H1 (cell line): ENCODE results near the gene IWS1. TPM values are rescaled to one million over a fixed set of nuclear protein-coding genes. Genes with fewer than 3 reads are reported as not detected.

Experiments
- CTCF ChIA-PET: fragments of 300-600 bp; sonication (Branson Sonifier 250); formaldehyde crosslinking; loops from one replicate; lab custom pipeline; 2021; ENCODE audit not compliant: partially characterized antibody; lab: Charles Lee
- POLR2A ChIA-PET: fragments of 300-600 bp; sonication (Branson Sonifier 250); formaldehyde crosslinking; loops from one replicate; lab custom pipeline; 2021; ENCODE audit warnings: inconsistent platforms; ENCODE audit not compliant: partially characterized antibody; lab: Charles Lee
- DNase-seq, 2 experiments: peaks; one replicate each; pipeline versions ENCODE4 v3.0.0 to v3.0.0-alpha.2; 2010 to 2022; ENCODE audit warnings: low spot score in 2 of 2, low read depth in 1 of 2, mixed read lengths in 1 of 2
- FAIRE-seq: peaks from 2 replicates; lab custom pipeline; 2011; peaks lifted over from hg19 to GRCh38; lab: Jason Lieb, UNC
- H2AFZ ChIP-seq: 2 replicates; pipeline ENCODE4 v1.8.1; 2012; ENCODE audit warnings: low read length, inconsistent platforms
- H2AK5ac ChIP-seq: 2 replicates; pipeline ENCODE4 v1.6.1; 2013; ENCODE audit warnings: low read depth, low read length
- H2BK120ac ChIP-seq: replicated peaks from 2 replicates; pipeline ENCODE3; 2013; ENCODE audit warnings: low read depth, low read length, inconsistent platforms
- H2BK12ac ChIP-seq: 2 replicates; pipeline ENCODE4 v1.6.1; 2013; ENCODE audit warnings: low read depth, low read length
- H2BK15ac ChIP-seq: 2 replicates; pipeline ENCODE4 v1.6.1; 2013; ENCODE audit warnings: low read length
- H2BK20ac ChIP-seq: 2 replicates; pipeline ENCODE4 v1.6.1; 2013; ENCODE audit warnings: low read length
- H2BK5ac ChIP-seq: 2 replicates; pipeline ENCODE4 v1.6.1; 2013; ENCODE audit warnings: low read depth, low read length
- H3K14ac ChIP-seq: 2 replicates; pipeline ENCODE4 v1.6.1; 2013; ENCODE audit warnings: inconsistent platforms; ENCODE audit not compliant: insufficient read length
- H3K18ac ChIP-seq: 2 replicates; pipeline ENCODE4 v1.6.1; 2013; ENCODE audit warnings: low read length; ENCODE audit errors: extremely low read depth
- H3K23ac ChIP-seq: 2 replicates; pipeline ENCODE4 v1.6.1; 2013; ENCODE audit warnings: inconsistent platforms; ENCODE audit not compliant: insufficient read length
- H3K23me2 ChIP-seq: 2 replicates; pipeline ENCODE4 v1.6.1; 2013; ENCODE audit warnings: low read depth, low read length
- H3K27ac ChIP-seq: 2 replicates; pipeline ENCODE4 v1.6.1; 2011; ENCODE audit warnings: low read depth, low read length, inconsistent platforms
- H3K27me3 ChIP-seq, 4 experiments: replicated peaks in 1 of 4; 1 replicate in 1 of 4; 2 replicates in 3 of 4; pipeline versions ENCODE4 v1.6.1 to v1.8.1; 2011 to 2013; ENCODE audit warnings: low read length in 3 of 4, mild to moderate bottlenecking in 3 of 4, inconsistent platforms in 2 of 4, mixed read lengths in 2 of 4, moderate library complexity in 1 of 4; ENCODE audit not compliant: control insufficient read depth in 3 of 4, insufficient read depth in 3 of 4; ENCODE audit errors: extremely low read depth in 1 of 4
- H3K36me3 ChIP-seq, 4 experiments: 2 replicates each; pipeline versions ENCODE4 v1.6.1 to v1.8.1; 2011 to 2013; ENCODE audit warnings: mild to moderate bottlenecking in 4 of 4, low read length in 3 of 4, moderate library complexity in 2 of 4, control low read depth in 1 of 4, inconsistent platforms in 1 of 4; ENCODE audit not compliant: insufficient read depth in 4 of 4, control insufficient read depth in 2 of 4
- H3K4ac ChIP-seq: replicated peaks from 2 replicates; pipeline ENCODE3; 2013; ENCODE audit warnings: low read length, low read depth, mixed read lengths, inconsistent platforms; ENCODE audit not compliant: insufficient read length
- H3K4me1 ChIP-seq, 4 experiments: replicated peaks in 1 of 4; 1 replicate in 1 of 4; 2 replicates in 3 of 4; pipeline versions ENCODE4 v1.6.1 to v1.8.1; 2011 to 2013; ENCODE audit warnings: low read length in 3 of 4, inconsistent platforms in 2 of 4, mixed read lengths in 1 of 4; ENCODE audit not compliant: insufficient read depth in 4 of 4, control insufficient read depth in 3 of 4
- H3K4me2 ChIP-seq, 2 experiments: 2 replicates each; pipeline versions ENCODE4 v1.6.1 to v1.8.1; 2011 to 2013; ENCODE audit warnings: low read depth in 2 of 2, low read length in 2 of 2, control low read depth in 1 of 2, inconsistent platforms in 1 of 2, mild to moderate bottlenecking in 1 of 2; ENCODE audit not compliant: insufficient read depth in 1 of 2
- H3K4me3 ChIP-seq, 4 experiments: fragments of 200-600, 300-600 bp in 1 of 4; sonication (generic), shearing (Covaris generic), sonication (Bioruptor Twin) in 1 of 4; 2 replicates each; pipeline versions ENCODE4 v1.5.1 to v1.8.1; 2011 to 2016; ENCODE audit warnings: low read length in 4 of 4, low read depth in 3 of 4, control low read depth in 2 of 4, inconsistent platforms in 2 of 4, mild to moderate bottlenecking in 2 of 4, mixed read lengths in 1 of 4, moderate library complexity in 1 of 4; ENCODE audit not compliant: insufficient read depth in 2 of 4; ENCODE audit errors: extremely low read depth in 1 of 4
- H3K56ac ChIP-seq: replicated peaks from 2 replicates; pipeline ENCODE3; 2013; ENCODE audit warnings: low read depth, mild to moderate bottlenecking, mixed read lengths, low read length, inconsistent platforms; ENCODE audit not compliant: insufficient read length
- H3K79me1 ChIP-seq: 2 replicates; pipeline ENCODE4 v1.6.1; 2013; ENCODE audit warnings: low read depth, low read length, control low read depth
- H3K79me2 ChIP-seq, 2 experiments: 2 replicates each; pipeline versions ENCODE4 v1.6.1 to v1.8.1; 2012 to 2013; ENCODE audit warnings: low read length in 2 of 2, mild to moderate bottlenecking in 2 of 2, inconsistent platforms in 1 of 2; ENCODE audit not compliant: insufficient read depth in 2 of 2, control insufficient read depth in 1 of 2
- H3K9ac ChIP-seq, 4 experiments: replicated peaks in 1 of 4; 1 replicate in 1 of 4; 2 replicates in 3 of 4; pipeline versions ENCODE4 v1.6.1 to v1.8.1; 2011 to 2013; ENCODE audit warnings: low read depth in 3 of 4, low read length in 3 of 4, control low read depth in 2 of 4, mild to moderate bottlenecking in 2 of 4, moderate library complexity in 2 of 4, inconsistent platforms in 1 of 4; ENCODE audit errors: extremely low read depth in 1 of 4
- H3K9me3 ChIP-seq, 2 experiments: 2 replicates each; pipeline versions ENCODE4 v1.6.1 to v1.8.1; 2012 to 2013; ENCODE audit warnings: mild to moderate bottlenecking in 2 of 2, moderate library complexity in 2 of 2, control low read depth in 1 of 2, inconsistent platforms in 1 of 2, low read depth in 1 of 2, low read length in 1 of 2, mixed read lengths in 1 of 2; ENCODE audit not compliant: insufficient read depth in 2 of 2
- H4K20me1 ChIP-seq, 2 experiments: replicated peaks in 1 of 2; 2 replicates each; pipeline versions ENCODE3 to v1.8.1; 2011 to 2013; ENCODE audit warnings: inconsistent platforms in 2 of 2, low read length in 2 of 2, mild to moderate bottlenecking in 1 of 2; ENCODE audit not compliant: insufficient read depth in 2 of 2, control insufficient read depth in 1 of 2
- H4K5ac ChIP-seq: 2 replicates; pipeline ENCODE4 v1.6.1; 2013; ENCODE audit warnings: low read length, low read depth, mixed read lengths, inconsistent platforms; ENCODE audit not compliant: insufficient read length
- H4K8ac ChIP-seq: 2 replicates; pipeline ENCODE4 v1.8.0; 2013; ENCODE audit warnings: mild to moderate bottlenecking, moderate library complexity, low read length, inconsistent platforms; ENCODE audit not compliant: insufficient read depth; ENCODE audit errors: extremely low read depth
- H4K91ac ChIP-seq: replicated peaks from 2 replicates; pipeline ENCODE3; 2013; ENCODE audit warnings: low read length, mixed read lengths, inconsistent platforms; ENCODE audit not compliant: insufficient read length
- ATF2 ChIP-seq: IDR thresholded peaks from 2 replicates; pipeline ENCODE4 v1.6.1; 2012; ENCODE audit warnings: low read length, inconsistent platforms
- BACH1 ChIP-seq: IDR thresholded peaks from 2 replicates; pipeline ENCODE4 v1.6.1; 2012; ENCODE audit warnings: low read length, improper control_type of control experiment
- CBX5 ChIP-seq: fragments of 300-800, 300-1000 bp; sonication (generic); IDR thresholded peaks from 2 replicates; pipeline ENCODE4 v1.7.1; 2016; ENCODE audit warnings: antibody characterized with exemption, low read length, low read depth
- CHD1 ChIP-seq: IDR thresholded peaks from 2 replicates; pipeline ENCODE4 v1.6.1; 2012; ENCODE audit warnings: low read depth, low read length, improper control_type of control experiment
- CHD2 ChIP-seq: IDR thresholded peaks from 2 replicates; pipeline ENCODE4 v1.6.1; 2012; ENCODE audit warnings: low read length, improper control_type of control experiment
- CTBP2 ChIP-seq: IDR thresholded peaks from 2 replicates; pipeline ENCODE4 v1.7.0; 2011; ENCODE audit warnings: borderline replicate concordance, mild to moderate bottlenecking, moderate library complexity, mixed read lengths, low read length; ENCODE audit not compliant: insufficient read depth, insufficient read length
- PHF8 ChIP-seq: fragments of 200-600 bp; sonication (generic); conservative IDR thresholded peaks from 2 replicates; pipeline ENCODE4 v1.7.1; 2012; ENCODE audit warnings: low read depth, mild to moderate bottlenecking, inconsistent platforms, low read length, moderate library complexity
- SP1 ChIP-seq: IDR thresholded peaks from 2 replicates; pipeline ENCODE4 v1.6.1; 2011; ENCODE audit warnings: low read depth, low read length
- SRF ChIP-seq: IDR thresholded peaks from 2 replicates; pipeline ENCODE4 v1.6.1; 2011; ENCODE audit warnings: mild to moderate bottlenecking, low read depth, low read length, moderate library complexity
- YY1 ChIP-seq: IDR thresholded peaks from 2 replicates; pipeline ENCODE4 v1.6.1; 2011; ENCODE audit warnings: low read depth, mild to moderate bottlenecking, low read length
- WGBS, 2 experiments: shearing (Covaris generic) in 1 of 2; methylation state at CpG; one replicate each; pipeline versions ENCODE4 v1.1.6 to v1.1.7; 2013 to 2015; ENCODE audit warnings: low lambda C conversion rate in 2 of 2, mixed read lengths in 2 of 2, inconsistent platforms in 1 of 2, low coverage in 1 of 2, missing lambda C conversion rate in 1 of 2; ENCODE audit not compliant: insufficient replicate concordance in 2 of 2, insufficient coverage in 1 of 2, insufficient read length in 1 of 2; ENCODE audit errors: extremely low coverage in 1 of 2, missing lambda C conversion rate in 1 of 2; 5-methylcytosine and 5-hydroxymethylcytosine counted together
- polyA plus RNA-seq, 7 experiments: library from polyadenylated mRNA; depleted of rRNA in 3 of 7; stranded (reverse) in 5 of 7; unstranded in 2 of 7; fragments of >200 nt in 5 of 7; fragments of 200-250 nt in 2 of 7; gene quantifications; 1 replicate in 5 of 7; 2 replicates in 1 of 7; 4 replicates in 1 of 7; pipeline versions ENCODE4 v1.2.1 to v1.2.3, GENCODE V29; 2011 to 2013; ENCODE audit warnings: missing spikeins in 2 of 7, mixed read lengths in 2 of 7
- total RNA-seq: library from RNA; stranded (reverse); fragmentation: NEBNext Ultra II Directional; extraction: Animal tissue kit (Norgen Biotek cat#: 25700); gene quantifications from 2 replicates; pipeline ENCODE4 v1.2.1, GENCODE V29; 2021

IWS1 gene
- total and polyA plus RNA-seq, 2 of the 8 experiments (the other 6 are each of a cell fraction or from before 2014, with no cell fraction given) = 18.4 to 64.8 TPM

GRCh38 chr2:127510073-127510472, 16.2 kb downstream of the IWS1 start:
- peaks cover 24 to 25% of the 10 kb centered on the region in 2 experiments for H4K20me1 ChIP-seq

More at GRCh38 chr2:127510073-127510472, 16.2 kb downstream of the IWS1 start:
- ChIA-PET CTCF (interaction anchor here (0.6 to 1.2 kb wide), 4 partner anchors 31 to 460 kb away, joined by 3 to 5 read pairs (median 3); no protein-coding TSS in a partner anchor), POLR2A (interaction anchor here (0.6 to 1.4 kb wide), 2 partner anchors 16 to 625 kb away, joined by 3 to 4 read pairs; partner anchors contain the start of gene IWS1)
- H3K56ac ChIP-seq = no peak overlapping the region
- H2BK120ac ChIP-seq = no peak overlapping the region
- FAIRE-seq (no peak), DNase-seq (no peak)
- TF ChIP-seq ATF2 (no peak), PHF8 (no peak), CHD2 (no peak), CTBP2 (no peak), CHD1 (no peak), SP1 (no peak), BACH1 (no peak), CBX5 (no peak), YY1 (no peak), SRF (no peak)
- no peaks in the 10 kb centered on the region for H3K23me2 ChIP-seq
- H3K4ac ChIP-seq = no peak overlapping the region
- no peak overlapping the region for H4K5ac ChIP-seq
- H3K4me1 ChIP-seq = peaks cover 5 to 9% (median 6%) of the 10 kb centered on the region in 4 experiments; a peak in 6 of 7 replicates
- H3K9me3 ChIP-seq = no peaks in the 10 kb centered on the region
- no peak overlapping the region for H2BK12ac ChIP-seq
- peaks cover 18 to 90% of the 10 kb centered on the region in 2 experiments for H3K79me2 ChIP-seq
- H3K36me3 ChIP-seq = peaks cover 4 to 18% (median 5%) of the 10 kb centered on the region in 4 experiments; a peak in 7 of 8 replicates
- H3K79me1 ChIP-seq = peaks cover 9% of the 10 kb centered on the region; the same call in 1 of the 2 replicates
- H3K4me3 ChIP-seq = no peak overlapping the region
- H4K8ac ChIP-seq = no peak overlapping the region
- no peak overlapping the region for H2BK20ac ChIP-seq
- H3K27ac ChIP-seq = no peak overlapping the region
- H3K9ac ChIP-seq = no peak overlapping the region
- H2BK5ac ChIP-seq = no peak overlapping the region
- no peaks in the 10 kb centered on the region for H3K27me3 ChIP-seq
- H2AK5ac ChIP-seq = no peak overlapping the region
- H3K4me2 ChIP-seq = no peak overlapping the region
- no peak overlapping the region for H3K23ac ChIP-seq
- no peak overlapping the region for H3K14ac ChIP-seq
- no peak overlapping the region for H2BK15ac ChIP-seq
- H4K91ac ChIP-seq = no peak overlapping the region
- no peak overlapping the region for H2AFZ ChIP-seq
- 89% methylated on average over 2 of the region's 2 CpGs; no CpG with 5 or more reads in 1 of the 2 experiments for WGBS, 2 experiments
- H3K18ac ChIP-seq = no peak overlapping the region
